ENCODE data around the gene KIF16B. TPM values are rescaled to one million over a fixed set of nuclear protein-coding genes. Genes with fewer than 3 reads are reported as not detected.

KIF16B gene
- total RNA-seq, 1 donor from 2014 or later, result 18.4 TPM

GRCh38 chr20:16393836-16394235, 179.4 kb downstream of the KIF16B start:
- no peak for DNase-seq (ENCODE audit: missing footprints)
- intact Hi-C loops (cut with DNase I), result no loop called here
- no peak for ATAC-seq

GRCh38 chr20:16393297-16393696, 180.0 kb downstream of the KIF16B start:
- ATAC-seq, result no peak
- intact Hi-C loops (cut with DNase I), result no loop called here
- no peak for DNase-seq (ENCODE audit: missing footprints)

- intact Hi-C loops (cut with DNase I), result no loop called here
- DNase-seq (ENCODE audit: missing footprints) (no peak), ATAC-seq (no peak)
Measured at GRCh38 chr20:16392346-16392745, 180.9 kb downstream of the KIF16B start.

- DNase-seq (ENCODE audit: missing footprints) (no peak), ATAC-seq (peak; percentile 34)
- intact Hi-C loops (cut with DNase I), result no loop called here
Measured at GRCh38 chr20:16390991-16391390, 182.3 kb downstream of the KIF16B start.

GRCh38 chr20:16388731-16389130, 184.5 kb downstream of the KIF16B start:
- ATAC-seq, result no peak
- DNase-seq (ENCODE audit: missing footprints), result no peak
- intact Hi-C loops (cut with DNase I), result no loop called here

GRCh38 chr20:16387666-16388065, 185.6 kb downstream of the KIF16B start:
- no peak for DNase-seq (ENCODE audit: missing footprints)
- ATAC-seq, result no peak
- intact Hi-C loops (cut with DNase I), result no loop called here

GRCh38 chr20:16385891-16386290, 187.4 kb downstream of the KIF16B start:
- intact Hi-C loops (cut with DNase I), result no loop called here
- DNase-seq (ENCODE audit: missing footprints) (no peak), ATAC-seq (no peak)

GRCh38 chr20:16385462-16385861, 187.8 kb downstream of the KIF16B start:
- DNase-seq (ENCODE audit: missing footprints), result no peak
- ATAC-seq, result no peak
- intact Hi-C loops (cut with DNase I), result no loop called here

- DNase-seq (ENCODE audit: missing footprints) (no peak), ATAC-seq (no peak)
- intact Hi-C loops (cut with DNase I), result no loop called here
Measured at GRCh38 chr20:16381444-16381843, 191.8 kb downstream of the KIF16B start.

GRCh38 chr20:16378712-16379370, 194.4 kb downstream of the KIF16B start:
- no peak for ATAC-seq
- intact Hi-C loops (cut with DNase I), result no loop called here
- no peak for DNase-seq (ENCODE audit: missing footprints)

GRCh38 chr20:16378122-16378521, 195.1 kb downstream of the KIF16B start:
- intact Hi-C loops (cut with DNase I), result no loop called here
- no peak for ATAC-seq
- no peak for DNase-seq (ENCODE audit: missing footprints)

GRCh38 chr20:16369441-16369840, 203.8 kb downstream of the KIF16B start:
- ATAC-seq, result no peak
- intact Hi-C loops (cut with DNase I), result no loop called here
- DNase-seq (ENCODE audit: missing footprints), result no peak

GRCh38 chr20:16368645-16369292, 204.5 kb downstream of the KIF16B start:
- ATAC-seq, result no peak

GRCh38 chr20:16367948-16368560, 205.2 kb downstream of the KIF16B start:
- ATAC-seq (peak; percentile 48), DNase-seq (ENCODE audit: missing footprints) (no peak)
- intact Hi-C loops (cut with DNase I), result no loop called here

More at GRCh38 chr20:16368645-16369292, 204.5 kb downstream of the KIF16B start:
- no peak for DNase-seq (ENCODE audit: missing footprints)
- intact Hi-C loops (cut with DNase I), result no loop called here

- DNase-seq (ENCODE audit: missing footprints), result no peak
- intact Hi-C loops (cut with DNase I), result no loop called here
- peak; percentile 60 for ATAC-seq
Measured at GRCh38 chr20:16366529-16366928, 206.7 kb downstream of the KIF16B start.

GRCh38 chr20:16364320-16364687, 208.9 kb downstream of the KIF16B start:
- DNase-seq (ENCODE audit: missing footprints) (no peak), ATAC-seq (no peak)
- intact Hi-C loops (cut with DNase I), result no loop called here

GRCh38 chr20:16363506-16364319, 209.5 kb downstream of the KIF16B start:
- no peak for DNase-seq (ENCODE audit: missing footprints)
- intact Hi-C loops (cut with DNase I), result no loop called here
- ATAC-seq, result no peak

- DNase-seq (ENCODE audit: missing footprints), result no peak
- ATAC-seq, result no peak
- intact Hi-C loops (cut with DNase I), result no loop called here
Measured at GRCh38 chr20:16362642-16363041, 210.6 kb downstream of the KIF16B start.

GRCh38 chr20:16360668-16361067, 212.6 kb downstream of the KIF16B start:
- DNase-seq (ENCODE audit: missing footprints) (no peak), ATAC-seq (no peak)
- intact Hi-C loops (cut with DNase I), result no loop called here

GRCh38 chr20:16353417-16353781, 219.8 kb downstream of the KIF16B start:
- intact Hi-C loops (cut with DNase I), result no loop called here
- no peak for ATAC-seq

More at GRCh38 chr20:16353417-16353781, 219.8 kb downstream of the KIF16B start:
- DNase-seq (ENCODE audit: missing footprints), result no peak

Data from Right ventricle myocardium inferior (tissue), 1 donor.